Stimulated activated CD8-positive, alpha-beta memory T cell treated with anti-CD3 and anti-CD28 coated beads, Interleukin-12 subunit alpha, Interleukin-12 subunit beta, amount 100 ng/mL, for 1 hour (primary cell): ENCODE measurements around the gene NFIA.

ENCODE experiments used
- DNase-seq: peaks from one replicate; pipeline ENCODE4 v3.0.0-alpha.2; 2020; ENCODE audit warnings: low read depth

The NFIA gene

DNA sequence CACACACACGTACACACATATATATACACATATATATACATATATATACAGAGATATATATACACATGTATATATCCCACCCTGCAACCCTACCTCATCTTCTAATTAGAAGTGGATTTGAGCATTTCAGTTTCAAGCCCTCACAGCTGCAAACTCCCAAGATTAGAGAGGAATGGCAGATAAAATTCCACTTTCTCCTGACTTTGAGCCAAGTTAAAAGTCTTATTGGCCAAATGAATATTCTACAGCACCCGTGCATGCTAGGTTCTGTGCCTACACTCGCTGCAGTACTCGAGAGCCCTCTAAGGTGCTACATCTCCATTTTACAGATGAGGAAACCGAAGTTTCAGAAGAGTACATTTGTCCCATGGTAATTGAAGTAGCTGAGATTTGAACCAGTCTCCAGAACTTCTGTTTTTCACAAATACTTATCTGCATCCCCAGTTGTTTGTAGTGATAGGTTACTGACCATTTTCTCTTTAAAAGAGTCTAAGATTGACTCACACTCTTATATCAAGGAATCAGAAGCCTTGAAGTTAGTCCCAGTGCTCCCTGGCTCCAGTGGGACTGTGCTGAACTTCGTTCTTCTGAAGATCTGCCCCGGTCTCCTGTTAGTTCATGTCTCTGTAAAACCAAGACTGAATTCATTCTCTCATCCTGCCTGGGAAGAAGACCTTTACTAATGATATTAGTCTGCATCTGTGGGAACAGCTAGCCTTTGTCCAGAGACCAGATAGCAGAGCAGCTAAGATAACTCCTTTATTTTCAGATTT is 350.4 kb downstream of the NFIA start:
- no peak for DNase-seq

DNA sequence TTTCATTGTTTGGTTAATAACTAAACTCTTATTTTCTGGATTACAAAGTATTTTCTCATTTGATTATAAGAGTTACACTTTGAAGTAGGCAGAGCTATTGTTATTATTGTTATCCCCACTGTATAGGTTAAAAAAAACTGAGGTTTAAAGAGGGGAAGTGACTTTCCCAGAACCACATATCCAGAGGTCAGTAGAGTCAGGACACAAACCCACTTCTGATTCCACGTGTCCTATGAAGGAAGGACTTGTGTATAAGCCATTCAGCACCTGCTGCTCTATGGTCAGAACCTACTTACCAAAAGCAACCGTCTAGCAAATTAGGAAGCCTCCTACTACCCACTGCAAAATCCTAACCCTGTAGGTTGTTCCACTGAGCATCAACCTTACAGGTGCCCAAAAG is 351.3 kb downstream of the NFIA start:
- DNase-seq, result no peak

DNA sequence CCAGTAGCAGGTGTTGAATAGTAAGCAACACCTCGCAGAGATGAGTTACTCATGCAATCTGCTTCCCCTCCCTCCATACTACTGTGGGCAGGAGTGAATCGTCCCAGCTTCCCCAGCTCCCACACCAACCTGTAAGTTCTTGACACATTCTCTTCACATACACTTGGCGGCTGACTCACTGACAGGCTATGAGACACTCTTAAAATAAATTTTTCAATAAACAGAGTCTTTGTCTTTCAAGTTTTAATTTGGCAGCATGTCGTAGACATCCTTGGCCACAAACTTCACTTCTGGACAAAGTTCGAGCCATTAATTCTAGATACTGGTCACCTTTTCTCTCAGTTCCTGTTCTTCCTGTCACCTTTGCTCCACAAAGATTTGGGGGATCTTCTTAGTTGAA is 351.9 kb downstream of the NFIA start:
- DNase-seq, result no peak

DNA sequence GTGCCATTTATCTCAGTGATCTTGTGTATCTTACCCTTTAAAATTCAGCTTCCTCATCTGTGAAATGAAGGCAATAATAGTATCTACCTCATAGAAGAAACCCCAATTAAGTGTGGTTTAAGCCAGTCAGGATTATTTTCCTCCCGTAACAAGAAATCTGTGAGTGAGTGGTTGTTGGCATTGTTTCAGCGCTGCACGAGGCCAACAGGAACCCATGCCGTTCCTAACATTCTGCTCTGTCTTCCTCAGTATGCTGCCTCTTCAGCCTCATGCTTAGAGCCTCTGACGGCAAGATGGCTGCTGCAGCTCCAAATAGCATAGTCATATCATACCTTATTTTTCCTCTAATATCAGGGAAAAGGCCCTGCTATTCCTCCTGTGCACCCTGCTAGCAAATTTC is 352.9 kb downstream of the NFIA start:
- DNase-seq, result no peak

DNA sequence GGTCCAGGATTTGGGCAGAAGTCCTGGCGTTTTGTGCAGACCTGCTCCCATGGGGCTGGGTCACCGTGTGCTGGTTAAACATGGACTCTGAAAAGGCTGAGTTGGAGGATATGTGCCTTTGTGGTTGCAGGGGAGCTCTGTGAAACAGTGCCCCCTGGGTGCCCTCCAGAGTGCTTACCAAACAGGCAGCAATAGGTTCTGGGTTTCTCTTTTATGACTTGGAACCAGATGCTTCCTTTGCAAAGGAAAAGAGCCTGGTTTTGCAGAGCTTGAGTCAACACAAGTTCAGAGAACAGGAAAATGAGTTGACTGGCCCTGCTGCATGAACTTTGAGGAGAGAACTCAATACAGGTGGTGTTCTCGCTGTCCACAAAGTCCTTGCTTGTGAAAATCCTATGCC is 353.7 kb downstream of the NFIA start:
- DNase-seq, result no peak

DNA sequence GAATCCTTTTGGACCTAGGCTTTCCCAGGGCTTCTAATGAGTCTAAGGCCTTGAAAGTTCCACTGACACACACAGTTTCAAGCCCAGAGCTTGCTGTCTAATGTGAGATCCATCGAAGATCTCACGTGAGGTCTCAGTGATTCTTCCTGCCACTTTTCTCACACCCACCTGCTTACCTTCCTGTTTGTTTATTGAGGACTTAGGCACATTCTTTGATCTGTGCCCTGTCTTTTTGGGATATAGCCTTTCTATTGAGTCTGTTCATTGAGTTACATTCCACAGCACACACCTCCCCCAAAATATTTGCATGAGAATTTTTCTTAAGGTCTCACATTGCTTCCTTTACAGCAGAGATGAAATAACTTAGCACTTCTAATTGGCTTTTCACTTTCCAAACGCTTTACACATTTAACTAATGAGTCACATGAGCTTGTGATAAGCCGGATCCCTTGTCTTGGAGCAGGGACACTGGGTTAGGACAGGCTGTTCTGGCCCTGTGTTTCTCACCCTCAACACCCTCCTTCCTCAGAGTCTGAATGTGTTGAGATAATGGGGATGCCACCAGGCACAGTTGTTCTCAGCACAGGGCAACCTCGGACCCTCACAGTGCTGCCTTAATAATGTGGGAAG is 354.2 kb downstream of the NFIA start:
- DNase-seq, result no peak

DNA sequence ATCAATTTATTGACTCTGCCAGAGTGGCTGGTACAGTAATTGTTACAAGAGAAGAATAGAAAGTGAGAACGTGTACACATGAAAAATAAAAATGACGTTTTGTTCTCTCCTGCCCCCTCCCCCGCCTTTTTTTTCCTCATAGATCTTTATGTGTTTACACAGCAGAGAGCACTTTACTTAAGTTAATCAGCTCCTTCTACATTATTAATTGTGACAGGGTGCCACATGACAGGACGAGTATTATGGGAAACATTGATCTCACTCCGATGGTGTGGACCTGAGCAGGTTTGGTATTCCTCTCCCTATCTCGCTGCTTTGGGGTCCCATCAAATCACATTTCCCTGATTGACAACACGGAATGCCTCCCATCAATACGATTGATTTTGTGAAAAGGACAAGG is 356.9 kb downstream of the NFIA start:
- DNase-seq, result no peak

DNA sequence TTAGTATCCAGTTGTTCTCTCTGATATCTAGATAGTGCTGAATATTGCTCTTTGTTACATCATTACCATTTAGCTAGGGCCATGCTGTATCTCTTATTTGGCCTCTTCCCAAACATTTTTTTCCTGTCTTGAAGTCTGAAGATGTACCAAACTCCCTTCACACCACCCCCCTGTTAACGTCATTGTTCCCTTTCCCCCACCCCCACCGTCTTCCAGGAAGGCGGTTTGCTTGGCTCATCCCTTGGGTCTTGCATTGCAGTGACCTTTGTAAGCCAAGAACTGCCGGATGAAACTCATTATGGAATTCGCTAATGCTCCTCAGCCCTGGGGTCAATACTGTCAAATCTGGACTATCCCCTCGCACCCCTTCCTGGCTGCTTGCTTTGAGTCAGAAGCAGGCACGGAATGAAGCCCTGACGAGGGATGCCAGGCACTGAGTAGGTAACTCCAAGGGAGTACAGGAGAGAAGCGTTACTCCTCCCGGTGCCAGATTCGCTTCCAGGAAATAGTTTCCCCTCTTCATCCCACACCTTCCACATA is 359.4 kb downstream of the NFIA start:
- DNase-seq, result no peak

DNA sequence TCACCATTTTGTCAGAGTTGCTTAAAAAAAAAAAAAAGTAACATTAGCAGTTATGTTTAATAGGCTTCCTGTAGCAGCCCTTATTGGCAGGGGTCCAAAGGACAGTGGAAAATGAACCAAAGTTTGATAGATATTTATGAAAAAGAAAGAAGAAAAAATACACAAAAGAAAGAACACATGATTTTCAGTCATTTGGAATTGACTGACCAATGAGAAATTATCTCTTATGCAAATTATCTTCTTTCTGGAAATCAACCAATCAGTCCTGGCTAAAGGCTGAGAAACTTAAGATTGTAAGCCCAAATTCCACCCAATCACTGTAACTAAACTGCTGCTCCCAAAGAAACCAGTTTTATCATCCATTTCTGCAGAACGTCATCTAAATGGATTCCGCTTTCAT is 360.2 kb downstream of the NFIA start:
- no peak for DNase-seq

DNA sequence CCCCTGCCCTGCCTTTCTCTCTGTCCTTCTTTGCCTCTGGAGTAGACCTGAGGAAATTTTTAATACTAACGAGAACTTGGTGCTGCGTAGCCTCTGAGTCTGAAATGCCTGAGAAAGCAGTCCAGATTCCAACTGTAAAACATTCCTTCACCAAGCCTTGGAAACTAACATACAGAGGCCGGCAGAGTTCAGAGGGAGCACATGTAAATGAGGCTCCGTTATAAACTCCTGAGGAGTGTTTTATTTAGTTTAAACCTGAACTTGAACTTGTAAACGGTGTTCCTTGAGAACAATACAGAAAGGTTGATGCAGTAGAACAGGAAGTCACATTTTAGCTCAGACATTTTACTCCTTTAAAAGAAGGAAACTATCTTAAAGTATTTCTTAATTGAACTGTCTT is 361.9 kb downstream of the NFIA start:
- no peak for DNase-seq

DNA sequence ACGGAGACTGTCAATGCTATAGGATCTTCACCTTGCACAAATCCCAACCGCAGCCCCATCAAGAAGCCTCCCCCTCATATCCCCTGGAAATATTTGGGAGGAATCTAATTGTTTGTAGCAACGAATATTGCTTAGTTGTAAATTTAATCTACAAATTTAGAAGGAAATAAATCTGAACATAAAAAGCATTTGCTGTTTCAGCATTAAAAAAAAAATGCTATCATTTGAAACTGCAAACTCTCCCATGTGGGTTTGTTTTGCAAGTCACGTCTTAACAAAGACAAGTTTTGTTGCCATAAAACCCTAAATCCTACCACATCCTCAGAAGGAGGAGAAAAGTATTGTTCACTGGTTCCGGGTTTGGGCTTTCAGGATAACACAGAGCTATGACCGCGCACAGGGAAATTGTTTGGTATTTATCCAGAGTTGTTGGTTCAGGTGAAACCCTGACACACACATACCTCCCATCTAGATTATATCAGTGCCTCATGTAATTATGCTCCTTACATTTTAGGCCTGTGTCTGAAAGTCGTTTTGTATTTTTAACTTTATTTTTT is 363.0 kb downstream of the NFIA start:
- DNase-seq, result no peak

DNA sequence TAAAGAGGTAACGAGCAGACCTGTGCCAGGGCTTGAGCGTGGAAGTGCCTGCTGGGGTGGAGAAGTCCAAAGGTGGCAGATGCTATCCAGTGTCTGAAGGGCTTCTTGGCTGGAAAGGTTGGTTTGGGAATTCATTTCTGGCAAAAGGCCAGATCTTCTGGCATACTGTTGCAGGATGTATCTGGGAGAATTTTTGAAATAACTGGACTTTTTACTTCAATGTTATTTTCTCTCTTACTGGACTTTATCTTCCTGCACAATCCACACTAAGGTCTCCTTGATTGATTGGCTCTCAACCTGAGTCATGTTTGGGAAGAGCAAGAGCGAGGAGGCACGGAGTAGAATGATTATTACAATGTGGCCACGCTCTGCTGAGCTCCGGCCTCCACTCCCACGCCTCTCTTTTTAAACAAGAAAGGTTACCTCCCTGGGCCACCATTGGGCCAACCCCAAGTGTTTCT is 364.2 kb downstream of the NFIA start:
- no peak for DNase-seq

DNA sequence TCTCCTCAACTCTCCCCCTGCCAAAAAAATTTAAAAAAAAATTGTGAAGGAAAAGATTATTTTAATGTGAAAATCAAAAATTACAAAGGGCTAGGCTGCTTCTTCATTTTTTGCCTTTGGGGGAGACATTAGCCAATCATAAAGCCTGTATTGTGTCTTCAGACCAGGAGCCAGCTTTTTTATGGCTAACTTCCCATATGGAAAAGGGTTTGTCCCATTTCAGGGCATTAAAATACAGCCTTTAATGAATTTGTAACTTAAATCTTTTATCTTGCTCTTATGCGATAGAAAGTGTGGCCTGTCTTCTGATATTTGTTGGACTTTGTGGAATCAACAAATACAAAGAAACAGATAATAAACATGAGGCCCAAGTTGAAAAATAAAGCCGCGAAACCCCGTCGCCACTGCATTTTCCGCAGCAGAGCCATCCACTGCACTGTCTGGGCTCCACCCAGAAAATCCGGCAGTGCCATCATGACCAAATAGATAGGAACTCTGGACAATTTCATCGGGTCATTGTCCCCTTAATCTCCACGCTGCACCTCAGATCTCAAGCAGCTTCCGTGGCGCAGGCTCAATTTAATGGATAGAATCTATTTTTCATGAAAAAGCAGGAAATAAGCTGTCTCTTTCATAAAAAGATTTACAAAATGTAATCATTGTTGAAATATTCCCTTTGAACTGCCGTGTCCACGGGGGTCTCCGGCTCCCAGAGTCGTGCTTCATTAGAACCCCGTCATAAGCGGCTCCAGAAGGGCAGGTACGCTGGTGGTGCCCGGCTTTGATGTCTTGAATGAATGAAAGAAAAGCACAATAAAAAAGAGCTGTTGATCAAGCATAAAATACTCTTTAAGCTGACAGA is 365.0 kb downstream of the NFIA start:
- DNase-seq, result no peak

DNA sequence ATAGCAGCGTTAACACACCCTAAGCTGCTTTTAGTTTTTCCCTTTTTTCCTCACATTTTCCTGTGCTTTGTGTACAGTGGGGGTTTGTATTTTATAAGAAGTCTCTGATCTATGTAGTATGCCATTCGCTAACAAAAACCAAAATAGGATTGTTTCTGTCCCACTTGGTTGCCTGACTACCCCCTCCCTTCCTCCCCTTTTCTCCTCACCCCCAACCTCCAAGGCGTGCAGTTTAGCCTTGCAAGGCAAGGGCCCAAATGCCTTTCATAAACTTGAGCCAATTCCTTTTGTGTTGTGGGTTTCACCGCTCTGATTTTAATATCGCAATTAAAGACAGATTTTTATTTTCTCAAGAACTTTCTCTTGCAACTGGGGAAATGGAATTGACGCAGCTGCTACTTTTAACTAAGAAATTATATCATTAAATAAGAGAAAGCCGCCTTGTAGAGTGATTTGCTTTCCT is 365.6 kb downstream of the NFIA start:
- DNase-seq, result no peak

DNA sequence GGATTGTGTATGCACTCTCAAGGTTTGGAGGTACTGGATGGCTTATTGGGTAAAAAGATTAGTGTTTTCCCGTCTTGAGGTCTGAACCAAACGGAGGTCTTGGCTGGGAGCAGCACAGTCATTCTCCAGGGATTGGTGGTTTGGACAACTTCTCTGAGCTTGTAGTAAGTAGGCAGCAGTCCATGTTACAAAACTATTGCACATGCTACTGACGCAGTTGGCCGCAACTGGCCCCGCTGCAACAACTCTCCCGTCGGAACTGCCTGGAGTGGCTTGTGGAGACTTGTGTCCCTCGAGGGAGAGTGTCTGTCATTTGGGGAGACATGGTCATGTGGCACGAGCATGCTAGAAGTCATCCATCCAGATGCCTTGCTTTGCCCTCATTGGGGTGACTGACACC is 366.6 kb downstream of the NFIA start:
- DNase-seq, result no peak

DNA sequence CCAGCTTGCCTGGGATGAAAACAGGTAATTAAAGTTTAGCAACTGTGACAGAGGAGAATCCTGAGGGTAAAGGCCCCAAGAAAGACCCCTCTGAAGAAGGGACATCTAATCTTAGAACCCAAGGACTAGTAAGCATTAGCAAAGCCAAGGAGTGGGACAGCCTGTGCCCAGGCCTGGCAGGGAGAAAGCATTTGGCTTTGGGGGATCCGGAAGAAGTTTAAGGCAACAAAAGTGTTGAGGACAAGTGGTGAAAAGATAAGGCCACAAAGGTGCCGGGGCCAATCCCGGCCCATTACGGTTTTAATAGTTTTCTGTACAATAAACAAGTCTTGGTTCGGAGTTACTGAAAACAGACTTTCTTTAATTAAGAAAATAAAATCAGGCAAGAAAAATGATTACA is 367.0 kb downstream of the NFIA start:
- DNase-seq, result no peak

DNA sequence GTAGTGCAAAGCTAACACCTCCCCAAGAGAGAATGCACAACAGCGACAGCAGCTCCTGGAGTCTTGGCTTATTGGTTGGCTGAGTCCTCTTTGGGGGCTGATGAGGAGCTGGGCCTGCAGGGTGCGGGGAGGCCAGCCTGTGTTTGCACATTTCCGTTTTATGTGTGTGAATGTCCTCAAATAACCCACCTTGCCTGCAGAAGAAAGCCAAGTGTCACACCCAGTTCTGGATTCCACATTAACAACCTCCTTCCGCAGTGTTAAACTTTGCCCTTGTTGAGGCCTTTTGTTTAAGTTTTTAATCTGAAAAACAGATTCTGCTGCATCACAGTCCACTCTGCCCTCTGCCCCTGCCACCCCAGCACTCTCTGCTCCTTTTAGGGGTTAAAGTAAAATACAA is 368.1 kb downstream of the NFIA start:
- DNase-seq, result no peak

DNA sequence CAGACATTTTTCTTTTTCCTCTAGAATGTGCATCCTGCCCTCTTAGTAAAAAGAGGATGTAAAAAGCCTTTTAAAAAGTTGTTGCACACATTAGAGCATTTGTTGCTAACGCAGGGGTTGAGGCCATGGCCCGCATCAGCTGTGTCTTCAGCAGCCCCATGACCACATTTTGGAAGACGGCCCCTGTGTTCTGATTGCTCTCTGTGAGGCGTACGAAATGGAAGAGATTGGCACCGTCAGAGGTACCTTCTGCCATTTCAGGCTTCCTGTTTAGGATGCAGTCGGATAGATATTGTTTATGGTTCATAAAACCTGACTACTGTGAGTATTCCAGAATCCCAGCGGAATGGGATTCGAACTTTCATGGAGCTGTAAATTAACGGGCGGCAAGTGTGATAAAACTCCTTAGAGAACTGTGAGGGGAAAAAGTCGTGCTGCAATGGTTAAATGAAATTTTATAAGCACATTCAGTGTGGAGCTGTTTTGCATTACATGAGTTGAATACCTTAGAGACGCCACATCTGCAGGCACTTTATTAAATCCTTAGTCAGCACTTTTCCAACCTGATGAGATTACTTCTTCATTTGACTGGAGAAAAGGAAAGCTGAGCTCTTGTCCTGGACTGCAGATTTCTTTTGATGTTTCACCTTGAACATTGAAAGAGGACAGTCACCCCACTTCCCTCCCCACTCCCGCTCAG is 368.7 kb downstream of the NFIA start:
- DNase-seq, result no peak

DNA sequence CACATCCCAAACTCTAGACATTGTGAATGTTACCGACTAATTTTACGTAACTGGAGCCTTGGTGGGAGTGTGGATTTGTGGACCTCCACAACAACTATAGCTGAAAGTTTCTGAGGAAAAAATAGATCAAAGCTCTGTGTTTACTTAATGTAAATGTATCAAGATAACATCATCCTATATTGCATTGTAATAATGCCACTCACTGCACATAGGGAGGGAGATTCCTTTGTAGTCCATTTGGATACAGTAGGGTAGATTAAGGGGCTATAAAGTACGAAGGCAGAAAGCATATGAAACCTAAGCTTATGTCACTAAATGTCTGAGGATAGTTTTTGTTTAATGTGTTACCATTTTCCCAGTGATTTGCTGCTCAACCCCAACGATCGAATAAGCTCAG is 369.2 kb downstream of the NFIA start:
- DNase-seq, result no peak

DNA sequence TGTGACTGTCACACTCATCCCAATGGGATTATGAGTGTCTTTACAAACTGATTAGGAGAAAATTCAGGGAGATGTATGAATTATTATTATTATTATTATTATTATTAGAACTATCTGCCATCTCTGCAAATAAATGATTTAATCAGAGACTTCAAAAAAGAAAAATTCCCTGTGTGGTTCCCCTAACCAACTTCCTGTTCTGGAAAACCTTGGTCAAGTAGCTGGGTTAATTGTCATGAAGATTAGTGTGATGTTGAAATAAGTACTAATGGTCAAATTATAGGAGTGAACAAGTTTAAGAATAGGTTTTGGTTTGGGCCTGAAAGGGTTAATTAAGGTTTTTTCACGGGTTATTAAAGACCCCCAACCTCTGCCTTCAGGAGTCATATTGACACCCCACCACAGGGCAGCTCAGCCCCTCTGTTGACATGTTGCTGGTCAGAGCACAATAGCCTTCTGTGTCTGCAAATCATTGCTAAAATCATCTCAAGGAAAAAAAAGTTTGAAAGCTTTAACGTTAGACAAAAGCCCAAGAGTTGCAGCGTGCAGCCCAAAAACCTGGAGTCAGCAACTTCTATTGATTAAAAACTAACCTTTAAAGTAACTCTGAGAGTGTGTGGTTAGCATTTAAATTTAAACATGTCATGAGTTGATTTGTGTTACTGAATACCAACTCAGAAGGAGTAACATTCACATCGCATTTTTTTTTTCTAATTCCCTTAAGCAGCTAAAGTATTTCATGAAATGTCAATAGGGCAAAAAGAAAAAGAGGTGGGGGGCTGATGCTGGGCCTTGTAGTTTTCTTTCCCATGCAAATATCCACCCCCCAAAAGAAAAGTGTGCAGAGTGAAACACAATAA is 370.0 kb downstream of the NFIA start:
- no peak for DNase-seq
